Endothelial cell (in vitro differentiated cells): ENCODE results near the gene AADAC. TPM values are rescaled to one million over a fixed set of nuclear protein-coding genes. Genes with fewer than 3 reads are reported as not detected.
"Not testable (repeated sequence)": the region's sequence is repeated elsewhere in the genome, so short reads cannot be mapped to it uniquely, and the experiment has no call there.

Experiments used
- DNase-seq: peaks from one replicate; pipeline ENCODE4 v3.0.0; 2021; ENCODE audit warnings: low spot score
- H3K27ac Mint-ChIP-seq: one replicate; pipeline ENCODE4 v1.8.0; 2021; ENCODE audit warnings: mixed read lengths, inconsistent platforms; ENCODE audit not compliant: unreplicated experiment
- H3K27me3 Mint-ChIP-seq: one replicate; pipeline ENCODE4 v1.8.0; 2021; ENCODE audit warnings: mild to moderate bottlenecking, moderate library complexity, mixed read lengths, inconsistent platforms; ENCODE audit not compliant: unreplicated experiment
- H3K36me3 Mint-ChIP-seq: one replicate; pipeline ENCODE4 v1.8.0; 2021; ENCODE audit warnings: mild to moderate bottlenecking, low read depth, mixed read lengths, inconsistent platforms; ENCODE audit not compliant: unreplicated experiment
- H3K4me1 Mint-ChIP-seq: one replicate; pipeline ENCODE4 v1.8.0; 2021; ENCODE audit warnings: mild to moderate bottlenecking, mixed read lengths, inconsistent platforms; ENCODE audit not compliant: unreplicated experiment
- H3K4me3 Mint-ChIP-seq: one replicate; pipeline ENCODE4 v1.8.0; 2021; ENCODE audit warnings: mild to moderate bottlenecking, mixed read lengths, inconsistent platforms; ENCODE audit not compliant: unreplicated experiment
- H3K9me3 Mint-ChIP-seq: one replicate; pipeline ENCODE4 v1.8.0; 2021; ENCODE audit warnings: mixed read lengths, inconsistent platforms; ENCODE audit not compliant: unreplicated experiment
- total RNA-seq: library from RNA; stranded (reverse); fragmentation: NEBNext Ultra II Directional; extraction: Animal tissue kit (Norgen Biotek cat#: 25700); gene quantifications from one replicate; pipeline ENCODE4 v1.2.1, GENCODE V29; 2021; ENCODE audit not compliant: unreplicated experiment
- TF ChIP-seq, protein P1 (sequence below): fragments of 200-600 bp; sonication (generic); IDR thresholded peaks from one replicate; pipeline ENCODE4 v1.5.0; 2021; ENCODE audit warnings: antibody characterized with exemption; ENCODE audit not compliant: unreplicated experiment

The AADAC gene
- total RNA-seq, 1 donor from 2014 or later, result not detected

DNA sequence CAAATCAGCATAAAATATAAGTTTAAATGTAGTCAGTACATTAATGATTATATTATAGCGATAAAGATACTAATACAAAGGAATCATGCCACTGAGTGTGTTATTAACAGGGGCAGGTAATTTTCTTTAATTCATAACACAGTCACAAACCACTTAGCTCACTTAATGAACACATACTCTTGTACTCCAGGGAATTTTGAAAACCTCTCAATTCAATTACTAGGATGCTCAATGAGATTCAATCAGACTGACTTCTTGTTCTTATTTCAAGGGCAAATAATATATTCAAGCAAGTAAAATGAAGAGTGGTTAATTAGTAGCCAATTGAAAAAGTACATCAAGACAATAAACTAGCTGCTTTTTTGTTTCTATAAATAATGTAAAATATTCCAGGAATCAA is 53.8 kb downstream of the AADAC start:
- Mint-ChIP-seq H3K27me3 (no peaks in the 10 kb centered on the region), H3K4me1 (peaks cover 21% of the 10 kb centered on the region), H3K9me3 (no peaks in the 10 kb centered on the region), H3K4me3 (no peak overlapping the region), H3K36me3 (no peaks in the 10 kb centered on the region), H3K27ac (no peak overlapping the region)
- DNase-seq, result no peak
- TF ChIP-seq, protein P1, sequence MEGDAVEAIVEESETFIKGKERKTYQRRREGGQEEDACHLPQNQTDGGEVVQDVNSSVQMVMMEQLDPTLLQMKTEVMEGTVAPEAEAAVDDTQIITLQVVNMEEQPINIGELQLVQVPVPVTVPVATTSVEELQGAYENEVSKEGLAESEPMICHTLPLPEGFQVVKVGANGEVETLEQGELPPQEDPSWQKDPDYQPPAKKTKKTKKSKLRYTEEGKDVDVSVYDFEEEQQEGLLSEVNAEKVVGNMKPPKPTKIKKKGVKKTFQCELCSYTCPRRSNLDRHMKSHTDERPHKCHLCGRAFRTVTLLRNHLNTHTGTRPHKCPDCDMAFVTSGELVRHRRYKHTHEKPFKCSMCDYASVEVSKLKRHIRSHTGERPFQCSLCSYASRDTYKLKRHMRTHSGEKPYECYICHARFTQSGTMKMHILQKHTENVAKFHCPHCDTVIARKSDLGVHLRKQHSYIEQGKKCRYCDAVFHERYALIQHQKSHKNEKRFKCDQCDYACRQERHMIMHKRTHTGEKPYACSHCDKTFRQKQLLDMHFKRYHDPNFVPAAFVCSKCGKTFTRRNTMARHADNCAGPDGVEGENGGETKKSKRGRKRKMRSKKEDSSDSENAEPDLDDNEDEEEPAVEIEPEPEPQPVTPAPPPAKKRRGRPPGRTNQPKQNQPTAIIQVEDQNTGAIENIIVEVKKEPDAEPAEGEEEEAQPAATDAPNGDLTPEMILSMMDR, result no peak

DNA sequence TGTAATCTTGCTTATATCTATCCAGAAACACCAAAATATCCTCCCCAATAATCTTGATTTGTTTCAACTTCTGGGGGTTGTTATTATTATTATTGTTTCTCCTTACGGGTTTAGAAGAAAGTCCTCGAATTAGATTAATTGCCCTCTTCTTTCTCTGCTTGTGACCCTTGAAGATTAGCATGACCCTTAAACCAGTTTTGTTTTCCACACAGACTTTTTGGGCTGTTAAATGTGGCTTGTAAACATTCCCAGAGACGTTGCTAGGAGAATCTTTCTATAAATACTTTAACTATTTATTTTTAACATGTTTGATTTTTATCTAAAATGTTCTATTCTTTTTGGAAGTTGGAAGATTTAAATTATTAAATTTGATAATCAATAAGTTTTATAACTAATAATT is 55.3 kb downstream of the AADAC start:
- DNase-seq, result no peak
- Mint-ChIP-seq H3K36me3 (no peaks in the 10 kb centered on the region), H3K27me3 (no peaks in the 10 kb centered on the region), H3K9me3 (no peaks in the 10 kb centered on the region), H3K4me3 (no peak overlapping the region), H3K4me1 (peaks cover 24% of the 10 kb centered on the region), H3K27ac (no peak overlapping the region)
- TF ChIP-seq, protein P1, result no peak

DNA sequence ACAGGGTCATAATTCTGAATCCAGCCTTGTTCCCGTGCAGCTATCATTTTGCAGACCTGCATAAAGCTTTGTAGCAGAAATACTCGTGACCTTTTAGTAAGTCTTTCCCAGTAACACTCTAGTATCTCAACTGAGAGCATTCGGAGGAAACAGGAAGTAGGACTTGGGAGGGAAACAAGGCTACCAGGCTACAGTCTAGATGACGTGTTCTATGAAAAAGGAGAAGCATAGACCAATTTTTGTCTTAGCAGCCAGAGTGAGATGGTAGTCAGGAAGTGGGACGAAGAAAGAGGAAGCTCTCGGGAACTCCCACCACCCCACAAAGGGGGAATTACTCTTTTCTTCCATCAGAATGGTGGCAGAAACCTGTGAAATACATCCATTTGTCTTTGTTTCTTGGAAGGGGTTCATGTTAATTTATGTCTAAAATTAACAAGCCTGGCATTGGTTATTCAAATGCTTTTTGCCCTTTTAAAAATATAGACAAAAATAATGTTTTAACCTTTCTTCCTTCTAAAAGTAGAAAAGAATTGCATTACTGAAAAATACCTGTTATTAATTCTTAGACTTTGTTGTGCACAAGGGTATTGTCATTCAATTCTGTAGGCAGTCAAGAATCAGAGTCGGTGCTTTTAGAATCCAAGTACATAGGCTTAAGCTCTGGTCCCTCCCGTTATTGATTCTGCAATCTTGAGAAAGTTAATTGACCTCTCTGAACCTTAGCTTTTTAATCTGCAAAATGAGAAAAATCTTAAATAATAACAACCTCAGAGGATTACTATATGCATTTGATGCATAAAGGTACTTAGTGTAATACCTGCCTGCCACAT is 57.9 kb downstream of the AADAC start:
- Mint-ChIP-seq H3K4me3 (no peak overlapping the region), H3K27ac (peak overlapping the region; percentile 93), H3K36me3 (no peaks in the 10 kb centered on the region), H3K9me3 (no peaks in the 10 kb centered on the region), H3K4me1 (peaks cover 22% of the 10 kb centered on the region), H3K27me3 (no peaks in the 10 kb centered on the region)
- TF ChIP-seq, protein P1, result no peak
- DNase-seq, result no peak

DNA sequence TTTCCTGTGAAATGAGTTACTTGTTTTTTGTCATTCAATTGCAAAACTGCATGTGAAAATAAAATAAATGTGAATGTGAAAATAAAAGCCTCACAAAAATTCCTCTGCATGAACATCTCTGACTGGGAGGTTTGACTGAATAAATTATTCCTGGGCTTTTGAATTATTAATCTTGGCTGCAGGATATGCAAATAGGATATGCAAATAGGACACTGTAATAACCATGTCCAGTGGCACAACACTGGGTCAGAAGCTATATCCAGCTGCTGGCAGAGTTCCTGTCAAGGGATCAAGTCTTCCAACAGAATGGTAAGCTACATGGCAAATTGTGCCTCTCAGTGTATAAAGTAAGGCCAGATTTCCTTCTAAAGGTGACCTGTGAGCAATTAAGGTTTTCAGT is 59.5 kb downstream of the AADAC start, which contains the start of gene SUCNR1:
Gene SUCNR1, plus strand, starts transcription at position 246 of the 400 bp plus-strand sequence. CDS start 6,250 bp downstream, outside the sequence.
- peaks cover 15% of the 10 kb centered on the region for H3K4me1 Mint-ChIP-seq
- DNase-seq, result no peak

DNA sequence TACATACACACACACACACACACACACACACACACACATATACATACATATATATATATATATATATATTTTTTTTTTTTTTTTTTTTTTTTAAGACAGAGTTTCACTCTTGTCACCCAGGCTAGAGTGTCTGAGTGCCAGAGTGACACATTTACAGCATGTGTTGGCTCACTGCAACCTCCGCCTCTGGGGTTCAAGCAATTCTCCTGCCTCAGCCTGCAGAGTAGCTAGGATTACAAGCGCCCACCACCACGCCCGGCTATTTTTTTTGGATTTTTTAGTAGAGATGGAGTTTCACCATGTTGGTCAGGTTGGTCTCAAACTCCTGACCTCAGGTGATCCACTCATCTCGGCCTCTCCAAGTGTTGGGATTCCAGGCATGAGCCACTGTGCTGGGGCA is 60.2 kb downstream of the AADAC start:
- peaks cover 15% of the 10 kb centered on the region for H3K4me1 Mint-ChIP-seq
- H3K4me3 Mint-ChIP-seq, H3K9me3 Mint-ChIP-seq, H3K27ac Mint-ChIP-seq, DNase-seq, H3K36me3 Mint-ChIP-seq, H3K27me3 Mint-ChIP-seq: not testable (repeated sequence)

More for the DNA sequence above, 59.5 kb downstream of the AADAC start, which contains the start of gene SUCNR1:
- Mint-ChIP-seq H3K27ac (no peak within 1 kb of the TSS), H3K4me3 (no peak within 1 kb of the TSS), H3K36me3 (no peaks in the 10 kb centered on the region), H3K27me3 (no peaks in the 10 kb centered on the region), H3K9me3 (no peaks in the 10 kb centered on the region)
- TF ChIP-seq, protein P1, result no peak
